ENCODE results near the gene ALLC.

- TF ChIP-seq LARP7 (IDR thresholded peaks at IDR 0.05), result no peak
- TF ChIP-seq ELK1 (CRISPR knock-in tag; IDR thresholded peaks at IDR 0.05), result no peak
- TF ChIP-seq, protein P1, sequence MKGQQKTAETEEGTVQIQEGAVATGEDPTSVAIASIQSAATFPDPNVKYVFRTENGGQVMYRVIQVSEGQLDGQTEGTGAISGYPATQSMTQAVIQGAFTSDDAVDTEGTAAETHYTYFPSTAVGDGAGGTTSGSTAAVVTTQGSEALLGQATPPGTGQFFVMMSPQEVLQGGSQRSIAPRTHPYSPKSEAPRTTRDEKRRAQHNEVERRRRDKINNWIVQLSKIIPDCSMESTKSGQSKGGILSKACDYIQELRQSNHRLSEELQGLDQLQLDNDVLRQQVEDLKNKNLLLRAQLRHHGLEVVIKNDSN (CRISPR knock-in tag; IDR thresholded peaks at IDR 0.05), result no peak
- TF ChIP-seq CTCF (IDR thresholded peaks at IDR 0.05 in 2 of 3, conservative IDR thresholded peaks at IDR 0.05 in 1 of 3; ENCODE audit: insufficient read depth in 2 of 3, low read depth in 1 of 3, low read length in 3 of 3), result no peak
- no peak for TF ChIP-seq SMARCA5 (IDR thresholded peaks at IDR 0.05)
- no peak for TF ChIP-seq SMC3 (conservative IDR thresholded peaks at IDR 0.05; ENCODE audit: insufficient read depth, low read depth, low read length)
- TF ChIP-seq POLR2AphosphoS5 (IDR thresholded peaks at IDR 0.05; ENCODE audit: control insufficient read depth, insufficient read depth, low read depth, low read length), result no peak
- no peak for TF ChIP-seq TAF1 (IDR thresholded peaks at IDR 0.05; ENCODE audit: control insufficient read depth, extremely low read depth, insufficient read depth, low read length, severe bottlenecking)
- no peak for TF ChIP-seq MXI1 (IDR thresholded peaks at IDR 0.05; ENCODE audit: low read depth, low read length)
- no peak for TF ChIP-seq ZNF263 (CRISPR knock-in tag; IDR thresholded peaks at IDR 0.05; ENCODE audit: borderline replicate concordance)
These were observed 78.1 kb downstream of the ALLC start for GRCh38 chr2:3736112-3736511.

Measured in K562 (cell line).